HepG2 (cell line): ENCODE data around the gene HSD17B11. TPM values are rescaled to one million over a fixed set of nuclear protein-coding genes. Genes with fewer than 3 reads are reported as not detected.
A peak's percentile ranks its signal among the peaks of the same experiment; 100 is the strongest.

ENCODE experiments used
- ATAC-seq: fragments of 200-7000 bp; cut with Tn5 transposase; 3 replicates; pipeline ENCODE4 v1.9.1; 2020; ENCODE audit warnings: mild to moderate bottlenecking, moderate library complexity
- BruUV-seq: library from RNA; stranded (reverse); fragments of 400-500 nt; replicated peaks from 2 replicates; lab custom pipeline; 2021; lab: Mats Ljungman, UMichigan
- CTCF ChIA-PET: fragments of 300-600 bp; formaldehyde crosslinking; extraction: SDS; loops from one replicate; lab custom pipeline; 2021; ENCODE audit warnings: low total read pairs, inconsistent platforms, low intra/inter-chr PET ratio; lab: Yijun Ruan, JAX
- POLR2A ChIA-PET: fragments of 350-600 bp; sonication (Branson Sonifier 250); formaldehyde crosslinking; loops from one replicate; lab custom pipeline; 2020; ENCODE audit warnings: antibody characterized with exemption, inconsistent platforms; lab: Yijun Ruan, JAX
- DNase-seq: peaks from one replicate; pipeline ENCODE4 v3.0.0-alpha.2; 2015; ENCODE audit warnings: low spot score
- FAIRE-seq: peaks from 3 replicates; lab custom pipeline; 2011; peaks lifted over from hg19 to GRCh38; lab: Jason Lieb, UNC
- H2AFZ ChIP-seq: one replicate; pipeline ENCODE4 v1.6.1; 2011; ENCODE audit warnings: low read length, inconsistent platforms
- H3K27ac ChIP-seq: fragments of 300-600 bp; 3 replicates; pipeline ENCODE4 v1.8.0; 2011; ENCODE audit warnings: mixed run types, mild to moderate bottlenecking, mixed read lengths, low read length, inconsistent platforms; ENCODE audit not compliant: insufficient read depth; ENCODE audit errors: extremely low read length
- H3K27me3 ChIP-seq, 2 experiments: fragments of 200-600 bp in 1 of 2; 2 replicates in 1 of 2; 3 replicates in 1 of 2; pipeline versions ENCODE4 v1.6.0 to v1.8.0; 2011; ENCODE audit warnings: low read length in 2 of 2, mild to moderate bottlenecking in 2 of 2, moderate library complexity in 2 of 2, inconsistent platforms in 1 of 2; ENCODE audit not compliant: insufficient read depth in 2 of 2, control insufficient read depth in 1 of 2
- H3K36me3 ChIP-seq, 2 experiments: fragments of 200-600 bp in 1 of 2; replicated peaks in 1 of 2; 2 replicates in 1 of 2; 3 replicates in 1 of 2; pipeline versions ENCODE4 v1.5.1 to v1.8.0; 2011; ENCODE audit warnings: low read length in 2 of 2, inconsistent platforms in 1 of 2; ENCODE audit not compliant: insufficient read depth in 2 of 2, control insufficient read depth in 1 of 2
- H3K4me1 ChIP-seq: 2 replicates; pipeline ENCODE4 v1.5.1; 2012; ENCODE audit warnings: low read length, inconsistent platforms; ENCODE audit not compliant: insufficient read depth
- H3K4me2 ChIP-seq: 2 replicates; pipeline ENCODE4 v1.6.0; 2011; ENCODE audit warnings: low read depth, low read length, inconsistent platforms
- H3K4me3 ChIP-seq, 3 experiments: fragments of 200-600 bp in 1 of 3; sonication (generic), shearing (Covaris generic) in 1 of 3; replicated peaks in 1 of 3; 2 replicates each; pipeline ENCODE4 v1.5.1; 2011 to 2016; ENCODE audit warnings: low read length in 3 of 3, inconsistent platforms in 2 of 3, low read depth in 2 of 3, mild to moderate bottlenecking in 2 of 3, control low read depth in 1 of 3, mixed read lengths in 1 of 3; ENCODE audit not compliant: insufficient read depth in 1 of 3
- H3K79me2 ChIP-seq: one replicate; pipeline ENCODE4 v1.6.1; 2011; ENCODE audit warnings: low read length, inconsistent platforms; ENCODE audit not compliant: insufficient read depth
- H3K9ac ChIP-seq: 2 replicates; pipeline ENCODE4 v1.6.0; 2011; ENCODE audit warnings: mild to moderate bottlenecking, low read depth, low read length, inconsistent platforms; ENCODE audit not compliant: insufficient read depth
- H3K9me3 ChIP-seq: 2 replicates; pipeline ENCODE4 v1.5.1; 2012; ENCODE audit warnings: mild to moderate bottlenecking, low read length
- H4K20me1 ChIP-seq: 2 replicates; pipeline ENCODE4 v1.6.0; 2011; ENCODE audit warnings: inconsistent platforms, mild to moderate bottlenecking, low read length, moderate library complexity; ENCODE audit not compliant: insufficient read depth
- AGO2 ChIP-seq: fragments of 200-400 bp; formaldehyde crosslinking; optimal IDR thresholded peaks from 2 replicates; pipeline ENCODE3; 2017; ENCODE audit warnings: mild to moderate bottlenecking, low read depth, low read length, moderate library complexity
- ELF4 ChIP-seq: sonication (generic); formaldehyde crosslinking; IDR thresholded peaks from 2 replicates; pipeline ENCODE4 v1.5.0; 2020; ENCODE audit warnings: missing genetic modification reagents, mild to moderate bottlenecking, moderate library complexity, borderline replicate concordance
- GATAD1 ChIP-seq: IDR thresholded peaks from 2 replicates; pipeline ENCODE4 v1.6.1; 2016; ENCODE audit warnings: missing genetic modification reagents, missing compliant biosample characterization
- HIVEP1 ChIP-seq: sonication (generic); formaldehyde crosslinking; IDR thresholded peaks from 2 replicates; pipeline ENCODE4 v1.4.0; 2020; ENCODE audit warnings: mild to moderate bottlenecking, missing genetic modification reagents
- HOXA3 ChIP-seq: sonication (generic); formaldehyde crosslinking; IDR thresholded peaks from 2 replicates; pipeline ENCODE4 v1.5.0; 2020; ENCODE audit warnings: missing genetic modification reagents
- POLR2AphosphoS5 ChIP-seq: IDR thresholded peaks from 2 replicates; pipeline ENCODE4 v1.6.1; 2012; ENCODE audit warnings: low read depth, low read length
- PRDM4 ChIP-seq: sonication (generic); formaldehyde crosslinking; IDR thresholded peaks from 2 replicates; pipeline ENCODE4 v1.9.0; 2021; ENCODE audit warnings: missing genetic modification reagents, borderline replicate concordance
- SMARCC2 ChIP-seq: fragments of 450-650 bp; IDR thresholded peaks from 2 replicates; pipeline ENCODE4 v1.6.1; 2017; ENCODE audit warnings: antibody characterized with exemption, mild to moderate bottlenecking
- TBP ChIP-seq: sonication (generic); formaldehyde crosslinking; IDR thresholded peaks from 2 replicates; pipeline ENCODE4 v1.5.0; 2020; ENCODE audit warnings: missing genetic modification reagents
- ZFP1 ChIP-seq: IDR thresholded peaks from 2 replicates; pipeline ENCODE4 v1.6.1; 2016
- ZNF335 ChIP-seq: sonication (generic); formaldehyde crosslinking; IDR thresholded peaks from 2 replicates; pipeline ENCODE4 v1.4.0; 2020; ENCODE audit warnings: missing genetic modification reagents
- ZNF354B ChIP-seq: sonication (generic); formaldehyde crosslinking; IDR thresholded peaks from 2 replicates; pipeline ENCODE4 v1.8.0; 2022; ENCODE audit warnings: mild to moderate bottlenecking, missing genetic modification reagents
- ZNF569 ChIP-seq: sonication (generic); formaldehyde crosslinking; IDR thresholded peaks from 2 replicates; pipeline ENCODE4 v1.5.0; 2020; ENCODE audit warnings: mild to moderate bottlenecking, missing genetic modification reagents, moderate library complexity, borderline replicate concordance
- ZSCAN31 ChIP-seq: sonication (generic); formaldehyde crosslinking; IDR thresholded peaks from 2 replicates; pipeline ENCODE4 v1.5.0; 2020; ENCODE audit warnings: low read depth, mild to moderate bottlenecking, missing genetic modification reagents
- WGBS: methylation state at CpG from one replicate; pipeline ENCODE4 v1.1.6; 2017; ENCODE audit warnings: low lambda C conversion rate; 5-methylcytosine and 5-hydroxymethylcytosine counted together
- in situ Hi-C: cut with HindIII; loops from 2 replicates; pipeline ENCODE4 v1.10.0; 2017; ENCODE audit warnings: low pct_unique_long_range_greater_than_20kb; ENCODE audit not compliant: extremely low pct_ligation_motif_present
- intact Hi-C: fragments of 100-400 bp; cut with micrococcal nuclease; formaldehyde crosslinking; loops from one replicate; pipeline ENCODE4 v1.10.0; 2022; ENCODE audit not compliant: unreplicated experiment
- polyA plus RNA-seq, 8 experiments: library from polyadenylated mRNA; depleted of rRNA in 3 of 8; stranded (reverse) in 7 of 8; unstranded in 1 of 8; fragments of >200 nt; fragmentation: Illumina TruSeq in 4 of 8; extraction: Trizol in 4 of 8; gene quantifications; 2 replicates each; pipeline versions ENCODE4 v1.2.1 to v1.2.3, GENCODE V29; 2011 to 2016; ENCODE audit warnings: low read depth in 4 of 8, missing spikeins in 1 of 8, mixed read lengths in 1 of 8; ENCODE audit not compliant: insufficient read depth in 1 of 8
- total RNA-seq, 5 experiments: library from RNA; depleted of rRNA; stranded (reverse); fragments of >200 nt; fragmentation: Illumina TruSeq; extraction: Trizol; gene quantifications; 2 replicates each; pipeline ENCODE4 v1.2.3, GENCODE V29; 2016; ENCODE audit warnings: low read depth in 1 of 5
- TF ChIP-seq, protein P1 (sequence below): sonication (generic); formaldehyde crosslinking; IDR thresholded peaks from 2 replicates; pipeline ENCODE4 v1.9.0; 2021; ENCODE audit warnings: missing genetic modification reagents, mild to moderate bottlenecking, borderline replicate concordance

HSD17B11 gene
- total and polyA plus RNA-seq, 2 of the 13 experiments (the other 11 are each of a cell fraction or from before 2014, with no cell fraction given): 121 to 158 TPM

DNA sequence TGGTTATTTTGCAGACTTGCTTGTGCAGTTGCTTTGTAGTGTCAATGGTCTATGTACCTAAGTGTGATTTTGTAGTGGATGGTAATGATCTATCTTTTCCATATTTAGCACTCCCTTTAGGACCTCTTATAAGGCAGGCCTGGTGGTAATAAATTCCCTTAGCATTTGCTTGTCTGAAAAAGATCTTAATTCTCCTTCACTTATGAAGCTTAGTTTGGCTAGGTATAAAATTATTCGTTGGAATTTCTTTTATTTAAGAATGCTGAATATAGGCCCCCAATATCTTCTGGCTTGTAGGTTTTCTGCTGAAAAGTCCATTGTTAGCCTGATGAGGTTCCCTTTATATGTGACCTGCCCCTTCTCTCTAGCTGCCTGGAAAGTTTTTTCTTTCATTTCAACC is 57.7 kb downstream of the HSD17B11 start:
- FAIRE-seq: no peak
- WGBS: 100% methylated on average over 1 of the region's 1 CpG
- no peaks in the 10 kb centered on the region for H3K79me2 ChIP-seq
- no peak overlapping the region for H3K4me3 ChIP-seq
- no peak for DNase-seq
- H3K27me3 ChIP-seq: no peaks in the 10 kb centered on the region
- no peak overlapping the region for H3K4me2 ChIP-seq
- H3K27ac ChIP-seq: no peak overlapping the region
- CTCF ChIA-PET: no interaction called here
- intact Hi-C loops: no loop called here
- ATAC-seq: no peak
- no peak overlapping the region for H3K9ac ChIP-seq
- no TSS peak for BruUV-seq
- no peaks in the 10 kb centered on the region for H4K20me1 ChIP-seq
- POLR2A ChIA-PET: no interaction called here
- no peaks in the 10 kb centered on the region for H3K4me1 ChIP-seq
- no peak overlapping the region for H2AFZ ChIP-seq
- TF ChIP-seq HIVEP1 (CRISPR knock-in tag) (no peak), ELF4 (CRISPR knock-in tag) (no peak), SMARCC2 (no peak), ZNF335 (CRISPR knock-in tag) (no peak), ZFP1 (CRISPR knock-in tag) (peak; percentile 98), ZNF569 (CRISPR knock-in tag) (no peak)
- TF ChIP-seq, protein P1, sequence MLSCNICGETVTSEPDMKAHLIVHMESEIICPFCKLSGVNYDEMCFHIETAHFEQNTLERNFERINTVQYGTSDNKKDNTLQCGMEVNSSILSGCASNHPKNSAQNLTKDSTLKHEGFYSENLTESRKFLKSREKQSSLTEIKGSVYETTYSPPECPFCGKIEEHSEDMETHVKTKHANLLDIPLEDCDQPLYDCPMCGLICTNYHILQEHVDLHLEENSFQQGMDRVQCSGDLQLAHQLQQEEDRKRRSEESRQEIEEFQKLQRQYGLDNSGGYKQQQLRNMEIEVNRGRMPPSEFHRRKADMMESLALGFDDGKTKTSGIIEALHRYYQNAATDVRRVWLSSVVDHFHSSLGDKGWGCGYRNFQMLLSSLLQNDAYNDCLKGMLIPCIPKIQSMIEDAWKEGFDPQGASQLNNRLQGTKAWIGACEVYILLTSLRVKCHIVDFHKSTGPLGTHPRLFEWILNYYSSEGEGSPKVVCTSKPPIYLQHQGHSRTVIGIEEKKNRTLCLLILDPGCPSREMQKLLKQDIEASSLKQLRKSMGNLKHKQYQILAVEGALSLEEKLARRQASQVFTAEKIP (CRISPR knock-in tag): no peak
- TF ChIP-seq, all 625 proteins: peak for 1
- in situ Hi-C loops: no loop called here
- Histone ChIP-seq H3K9me3 (peaks cover 20% of the 10 kb centered on the region), H3K36me3 (peaks cover 5 to 31% of the 10 kb centered on the region in 2 experiments; a peak in 3 of 5 replicates)

GRCh38 chr4:87330761-87331160 is 60.2 kb downstream of the HSD17B11 start:
- POLR2A ChIA-PET: no interaction called here
- in situ Hi-C loops: no loop called here
- H3K4me1 ChIP-seq: no peaks in the 10 kb centered on the region
- TF ChIP-seq POLR2AphosphoS5: no peak
- no peak for TF ChIP-seq TBP (CRISPR knock-in tag)
- TF ChIP-seq GATAD1 (CRISPR knock-in tag): no peak
- no peak for TF ChIP-seq PRDM4 (CRISPR knock-in tag)
- TF ChIP-seq AGO2: no peak
- TF ChIP-seq ZNF354B (CRISPR knock-in tag): no peak
- no peak for TF ChIP-seq ZSCAN31 (CRISPR knock-in tag)
- no peak for TF ChIP-seq HOXA3 (CRISPR knock-in tag)

More at GRCh38 chr4:87330761-87331160, 60.2 kb downstream of the HSD17B11 start:
- Histone ChIP-seq H3K9ac (no peak overlapping the region), H3K4me3 (no peak overlapping the region), H3K4me2 (no peak overlapping the region), H3K27ac (no peak overlapping the region), H4K20me1 (no peaks in the 10 kb centered on the region), H2AFZ (no peak overlapping the region), H3K36me3 (peaks cover 2 to 8% of the 10 kb centered on the region in 2 experiments; a peak in 2 of 5 replicates), H3K27me3 (no peaks in the 10 kb centered on the region), H3K9me3 (peaks cover 20% of the 10 kb centered on the region), H3K79me2 (no peaks in the 10 kb centered on the region)
- BruUV-seq: no TSS peak
- peak; percentile 7; the same call in 1 of the 3 replicates for ATAC-seq
- intact Hi-C loops: no loop called here
- WGBS: 77% methylated on average over 4 of the region's 4 CpGs
- FAIRE-seq: no peak
- CTCF ChIA-PET: no interaction called here
- DNase-seq: no peak
